Measurements from ENCODE around the gene VWF.

The VWF gene

GRCh38 chr12:6049992-6050391 is 74.5 kb downstream of the VWF start:
- no peaks in the 10 kb centered on the region for H3K9me3 ChIP-seq (ENCODE audit: control insufficient read depth, low read length)
- no peak overlapping the region for H3K9ac ChIP-seq
- H2AFZ ChIP-seq: no peak overlapping the region
- no peak overlapping the region for H3K27ac ChIP-seq
- H3K4me2 ChIP-seq (ENCODE audit: low read length): no peak overlapping the region
- no peaks in the 10 kb centered on the region for H3K4me1 ChIP-seq
- H3K36me3 ChIP-seq (ENCODE audit: control insufficient read depth, insufficient read depth, low read length): no peaks in the 10 kb centered on the region
- no peak for TF ChIP-seq CTCF (IDR thresholded peaks at IDR 0.05)
- no peaks in the 10 kb centered on the region for H3K79me2 ChIP-seq
- no peak overlapping the region for H3K4me3 ChIP-seq (ENCODE audit: low read depth, low read length)
- H3K27me3 ChIP-seq (ENCODE audit: control insufficient read depth, insufficient read depth, low read length): no peaks in the 10 kb centered on the region

GRCh38 chr12:6049587-6049986 is 74.9 kb downstream of the VWF start:
- no peaks in the 10 kb centered on the region for H3K9me3 ChIP-seq (ENCODE audit: control insufficient read depth, low read length)
- no peak for TF ChIP-seq CTCF (IDR thresholded peaks at IDR 0.05)

GRCh38 chr12:6047249-6048237 is 76.9 kb downstream of the VWF start:
- no peaks in the 10 kb centered on the region for H3K27me3 ChIP-seq (ENCODE audit: control insufficient read depth, insufficient read depth, low read length)
- no peak overlapping the region for H3K4me2 ChIP-seq (ENCODE audit: low read length)
- H3K9ac ChIP-seq: no peak overlapping the region
- no peaks in the 10 kb centered on the region for H3K4me1 ChIP-seq
- no peaks in the 10 kb centered on the region for H3K79me2 ChIP-seq
- no peak overlapping the region for H3K4me3 ChIP-seq (ENCODE audit: low read depth, low read length)
- no peaks in the 10 kb centered on the region for H3K9me3 ChIP-seq (ENCODE audit: control insufficient read depth, low read length)
- H3K36me3 ChIP-seq (ENCODE audit: control insufficient read depth, insufficient read depth, low read length): no peaks in the 10 kb centered on the region
- H3K27ac ChIP-seq: no peak overlapping the region
- H2AFZ ChIP-seq: no peak overlapping the region
- TF ChIP-seq CTCF (IDR thresholded peaks at IDR 0.05): no peak

More at GRCh38 chr12:6049587-6049986, 74.9 kb downstream of the VWF start:
- H3K79me2 ChIP-seq: no peaks in the 10 kb centered on the region
- H3K27me3 ChIP-seq (ENCODE audit: control insufficient read depth, insufficient read depth, low read length): no peaks in the 10 kb centered on the region
- H3K4me3 ChIP-seq (ENCODE audit: low read depth, low read length): no peak overlapping the region
- H3K4me2 ChIP-seq (ENCODE audit: low read length): no peak overlapping the region
- no peak overlapping the region for H3K27ac ChIP-seq
- no peak overlapping the region for H2AFZ ChIP-seq
- H3K4me1 ChIP-seq: no peaks in the 10 kb centered on the region
- no peaks in the 10 kb centered on the region for H3K36me3 ChIP-seq (ENCODE audit: control insufficient read depth, insufficient read depth, low read length)
- H3K9ac ChIP-seq: no peak overlapping the region

- Histone ChIP-seq H3K27ac (no peak overlapping the region), H3K4me1 (no peaks in the 10 kb centered on the region), H3K9ac (no peak overlapping the region), H3K4me3 (ENCODE audit: low read depth, low read length) (no peak overlapping the region), H3K79me2 (no peaks in the 10 kb centered on the region), H3K9me3 (ENCODE audit: control insufficient read depth, low read length) (no peaks in the 10 kb centered on the region), H3K27me3 (ENCODE audit: control insufficient read depth, insufficient read depth, low read length) (no peaks in the 10 kb centered on the region), H3K4me2 (ENCODE audit: low read length) (no peak overlapping the region), H2AFZ (no peak overlapping the region), H3K36me3 (ENCODE audit: control insufficient read depth, insufficient read depth, low read length) (no peaks in the 10 kb centered on the region)
- TF ChIP-seq CTCF (IDR thresholded peaks at IDR 0.05): no peak
Observed at GRCh38 chr12:6046511-6047180, 77.8 kb downstream of the VWF start.
